ENCODE measurements around the gene MANEAL. TPM values are rescaled to one million over a fixed set of nuclear protein-coding genes. Genes with fewer than 3 reads are reported as not detected.

The MANEAL gene
- total and polyA plus RNA-seq, 2 of the 13 experiments (the other 11 are each of a cell fraction or from before 2014, with no cell fraction given): 20.8 to 26.4 TPM

- peak; percentile 32; the same call in 1 of the 2 replicates for TF ChIP-seq ZNF362 (CRISPR knock-in tag; IDR thresholded peaks at IDR 0.05; ENCODE audit: borderline replicate concordance)
- TF ChIP-seq ADNP (CRISPR knock-in tag; IDR thresholded peaks at IDR 0.05): no peak
- no peak for TF ChIP-seq TARDBP (CRISPR knock-in tag; IDR thresholded peaks at IDR 0.05)
- peak; percentile 32 for TF ChIP-seq ZNF496 (CRISPR knock-in tag; IDR thresholded peaks at IDR 0.05; ENCODE audit: insufficient replicate concordance)
- TF ChIP-seq ZNF883 (CRISPR knock-in tag; IDR thresholded peaks at IDR 0.05; ENCODE audit: not compliant biosample characterization): peak; percentile 99
- no peak for TF ChIP-seq RNF2 (conservative IDR thresholded peaks at IDR 0.05; ENCODE audit: low read depth)
- TF ChIP-seq ASH2L (IDR thresholded peaks at IDR 0.05; ENCODE audit: insufficient read length, low read depth, low read length): no peak
- TF ChIP-seq HNF4G (IDR thresholded peaks at IDR 0.05; ENCODE audit: borderline replicate concordance, low read depth, low read length): 0 out of 2 replicates have a peak, but pooled peaks have one; percentile 2
- peak; percentile 38; the same call in 1 of the 2 replicates for TF ChIP-seq HNF4G (CRISPR knock-in tag; IDR thresholded peaks at IDR 0.05; ENCODE audit: borderline replicate concordance, low read depth)
- no peak for TF ChIP-seq SP5 (CRISPR knock-in tag; IDR thresholded peaks at IDR 0.05; ENCODE audit: borderline replicate concordance, low read depth)
- TF ChIP-seq AHDC1 (CRISPR knock-in tag; IDR thresholded peaks at IDR 0.05; ENCODE audit: borderline replicate concordance): peak; percentile 80
- peak; percentile 65; the same call in 1 of the 2 replicates for TF ChIP-seq MLX (CRISPR knock-in tag; IDR thresholded peaks at IDR 0.05)
- no peak for TF ChIP-seq NFE2L2 (IDR thresholded peaks at IDR 0.05; ENCODE audit: low read length)
- peak; percentile 100 for TF ChIP-seq AHR (CRISPR knock-in tag; IDR thresholded peaks at IDR 0.05)
- peak; percentile 92 for TF ChIP-seq ZNF710 (CRISPR knock-in tag; IDR thresholded peaks at IDR 0.05; ENCODE audit: borderline replicate concordance)
- TF ChIP-seq SRY (CRISPR knock-in tag; IDR thresholded peaks at IDR 0.05): peak; percentile 100
- no peak for TF ChIP-seq NFRKB (IDR thresholded peaks at IDR 0.05)
- TF ChIP-seq ZNF619 (CRISPR knock-in tag; IDR thresholded peaks at IDR 0.05): no peak
- 0 out of 2 replicates have a peak, but pooled peaks have one; percentile 72 for TF ChIP-seq ZNF354B (CRISPR knock-in tag; IDR thresholded peaks at IDR 0.05)
- no peak for TF ChIP-seq POLR2AphosphoS5 (IDR thresholded peaks at IDR 0.05; ENCODE audit: low read depth, low read length)
- no peak for TF ChIP-seq ZNF24 (IDR thresholded peaks at IDR 0.05)
- peak; percentile 96 for TF ChIP-seq MIXL1 (CRISPR knock-in tag; IDR thresholded peaks at IDR 0.05)
- TF ChIP-seq ZBTB21 (CRISPR knock-in tag; IDR thresholded peaks at IDR 0.05): peak; percentile 90
Measured at GRCh38 chr1:37764414-37764825, 29.2 kb upstream of the MANEAL start (continued).

Measured in HepG2 (cell line).